HG02885 (cell line): ENCODE results near the gene LRRC74B.

Experiments used
- ATAC-seq: cut with Tn5 transposase; IDR thresholded peaks from one replicate; pipeline ENCODE4 v1.9.1; 2021; ENCODE audit warnings: mild to moderate bottlenecking; ENCODE audit not compliant: unreplicated experiment, poor library complexity

LRRC74B gene

GRCh38 chr22:21013657-21014201 lies 32.0 kb upstream of the LRRC74B start:
- ATAC-seq = peak; percentile 16

GRCh38 chr22:21014202-21014725 lies 31.5 kb upstream of the LRRC74B start:
- peak; percentile 77 for ATAC-seq

- no peak for ATAC-seq
Observed at GRCh38 chr22:21014726-21015465, 30.9 kb upstream of the LRRC74B start, which contains the start of gene P2RX6. Gene P2RX6, plus strand, starts transcription at chr22:21015165. Its CDS starts 10 bp downstream, at chr22:21015175.

- no peak for ATAC-seq
Observed at GRCh38 chr22:21015466-21016006, 30.2 kb upstream of the LRRC74B start.

GRCh38 chr22:21016644-21017420 lies 28.9 kb upstream of the LRRC74B start:
- no peak for ATAC-seq

- ATAC-seq = no peak
Observed at GRCh38 chr22:21018314-21018713, 27.4 kb upstream of the LRRC74B start.

GRCh38 chr22:21020802-21021429 lies 24.8 kb upstream of the LRRC74B start:
- ATAC-seq = no peak

- ATAC-seq = no peak
Observed at GRCh38 chr22:21022507-21022906, 23.2 kb upstream of the LRRC74B start.

- ATAC-seq = no peak
Observed at GRCh38 chr22:21022955-21023614, 22.7 kb upstream of the LRRC74B start.

GRCh38 chr22:21025266-21025665 lies 20.5 kb upstream of the LRRC74B start:
- ATAC-seq = no peak

- ATAC-seq = no peak
Observed at GRCh38 chr22:21025763-21026755, 19.7 kb upstream of the LRRC74B start.

GRCh38 chr22:21026783-21027692 lies 18.7 kb upstream of the LRRC74B start:
- ATAC-seq = no peak

- no peak for ATAC-seq
Observed at GRCh38 chr22:21028277-21029251, 17.2 kb upstream of the LRRC74B start.

- no peak for ATAC-seq
Observed at GRCh38 chr22:21029486-21030025, 16.2 kb upstream of the LRRC74B start.

GRCh38 chr22:21030032-21030431 lies 15.7 kb upstream of the LRRC74B start:
- ATAC-seq = no peak
